Measurements from ENCODE around the gene MROH7.
"Not testable (repeated sequence)": the region's sequence is repeated elsewhere in the genome, so short reads cannot be mapped to it uniquely, and the experiment has no call there.

MROH7 gene

DNA sequence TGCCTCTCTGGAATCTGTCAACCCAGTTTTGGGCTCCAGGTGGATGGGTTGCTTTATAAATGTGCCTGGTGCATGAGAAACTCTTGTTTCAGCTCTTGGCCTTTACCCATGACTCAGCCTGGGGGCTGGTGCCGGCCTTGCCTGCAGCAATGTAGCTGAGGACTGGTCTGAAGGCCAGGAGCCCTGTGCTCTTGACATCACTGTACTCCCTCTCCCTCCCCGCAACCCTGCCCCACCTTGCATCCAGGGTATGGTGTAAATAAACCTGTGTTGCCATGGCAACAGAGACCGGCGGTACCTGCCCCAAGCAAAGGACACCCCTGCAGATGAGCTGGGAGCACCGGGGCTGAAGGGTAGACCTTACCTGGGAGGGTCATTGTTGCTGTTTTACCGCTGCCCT lies 31.5 kb upstream of the MROH7 start:
- no peak for DNase-seq (ENCODE audit: low read depth)

DNA sequence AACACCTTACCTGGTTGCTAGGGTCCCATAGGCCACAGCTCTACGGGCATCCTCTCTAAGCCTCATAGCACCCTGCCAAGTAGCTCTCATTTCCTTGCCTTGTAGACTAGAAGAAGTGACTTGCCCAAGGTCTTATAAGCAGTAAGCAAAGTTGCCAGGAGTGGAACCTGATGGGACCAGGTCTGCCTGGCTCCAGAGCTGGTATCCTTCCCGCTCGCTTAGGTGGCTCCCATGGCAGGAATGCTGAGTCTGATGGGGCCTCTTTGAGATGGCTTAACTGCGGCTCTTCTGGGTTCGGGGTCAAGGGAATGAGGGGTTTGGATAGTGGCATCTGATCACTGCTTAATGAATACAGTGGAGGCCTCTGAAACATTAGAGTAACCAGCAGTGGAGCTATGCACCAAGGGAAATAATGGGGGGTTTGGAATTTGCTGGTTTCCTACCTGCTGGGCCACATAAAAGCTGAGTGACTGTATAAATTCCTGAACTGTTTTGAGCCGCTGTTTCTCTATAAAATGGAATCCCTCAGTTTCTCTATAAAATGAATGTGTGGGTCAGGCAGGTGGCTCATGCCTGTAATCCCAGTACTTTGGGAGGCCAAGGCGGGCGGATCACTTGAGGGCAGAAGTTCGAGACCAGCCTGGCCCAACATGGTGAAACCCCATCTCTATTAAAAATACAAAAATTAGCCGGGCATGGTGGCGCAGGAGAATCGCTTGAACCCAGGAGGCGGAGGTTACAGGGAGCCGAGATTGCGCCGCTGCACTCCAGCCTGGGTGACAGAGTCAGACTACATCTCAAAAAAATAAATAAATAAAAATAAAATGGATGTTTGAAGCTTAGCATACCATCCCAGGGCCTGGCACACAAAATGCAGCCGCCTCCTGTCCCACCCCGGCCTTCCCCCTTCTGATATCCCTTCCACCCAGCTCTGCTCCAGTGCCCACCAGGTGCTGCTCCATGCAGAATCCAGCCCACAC lies 30.7 kb upstream of the MROH7 start:
- DNase-seq (ENCODE audit: low read depth) = no peak

- no peak for DNase-seq (ENCODE audit: low read depth)
Observed at GRCh38 chr1:54611621-54612020, 30.0 kb upstream of the MROH7 start.

DNA sequence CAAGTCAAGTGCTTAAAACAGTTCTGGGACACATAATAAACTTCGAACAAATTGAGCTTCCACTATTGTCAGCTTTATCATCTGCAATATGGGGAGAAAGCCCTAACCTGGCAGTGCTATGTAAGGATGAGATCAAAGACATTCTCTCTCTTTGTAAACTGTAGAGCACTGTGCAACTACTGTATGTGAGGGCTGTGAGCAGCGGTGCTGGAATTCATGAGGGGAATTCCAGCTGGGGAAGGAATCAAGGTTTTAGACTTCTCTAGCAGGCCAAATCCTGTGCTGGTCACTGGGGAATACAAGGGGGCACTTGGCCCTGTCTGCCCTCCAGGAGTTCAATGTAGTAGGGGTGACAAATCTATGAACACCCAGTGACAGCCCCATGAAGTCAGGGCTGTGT lies 27.6 kb upstream of the MROH7 start:
- DNase-seq (ENCODE audit: low read depth) = no peak

GRCh38 chr1:54614563-54614962 lies 27.0 kb upstream of the MROH7 start:
- no peak for DNase-seq (ENCODE audit: low read depth)

GRCh38 chr1:54615531-54616279 lies 25.9 kb upstream of the MROH7 start:
- DNase-seq (ENCODE audit: low read depth) = no peak

- no peak for DNase-seq (ENCODE audit: low read depth)
Observed at GRCh38 chr1:54619749-54620148, 21.8 kb upstream of the MROH7 start.

- DNase-seq (ENCODE audit: low read depth) = no peak
Observed at GRCh38 chr1:54623216-54624007, 18.2 kb upstream of the MROH7 start, which contains the start of gene FAM151A. FAM151A (minus strand) TSS chr1:54623525; CDS start chr1:54623395, 130 bp downstream.

DNA sequence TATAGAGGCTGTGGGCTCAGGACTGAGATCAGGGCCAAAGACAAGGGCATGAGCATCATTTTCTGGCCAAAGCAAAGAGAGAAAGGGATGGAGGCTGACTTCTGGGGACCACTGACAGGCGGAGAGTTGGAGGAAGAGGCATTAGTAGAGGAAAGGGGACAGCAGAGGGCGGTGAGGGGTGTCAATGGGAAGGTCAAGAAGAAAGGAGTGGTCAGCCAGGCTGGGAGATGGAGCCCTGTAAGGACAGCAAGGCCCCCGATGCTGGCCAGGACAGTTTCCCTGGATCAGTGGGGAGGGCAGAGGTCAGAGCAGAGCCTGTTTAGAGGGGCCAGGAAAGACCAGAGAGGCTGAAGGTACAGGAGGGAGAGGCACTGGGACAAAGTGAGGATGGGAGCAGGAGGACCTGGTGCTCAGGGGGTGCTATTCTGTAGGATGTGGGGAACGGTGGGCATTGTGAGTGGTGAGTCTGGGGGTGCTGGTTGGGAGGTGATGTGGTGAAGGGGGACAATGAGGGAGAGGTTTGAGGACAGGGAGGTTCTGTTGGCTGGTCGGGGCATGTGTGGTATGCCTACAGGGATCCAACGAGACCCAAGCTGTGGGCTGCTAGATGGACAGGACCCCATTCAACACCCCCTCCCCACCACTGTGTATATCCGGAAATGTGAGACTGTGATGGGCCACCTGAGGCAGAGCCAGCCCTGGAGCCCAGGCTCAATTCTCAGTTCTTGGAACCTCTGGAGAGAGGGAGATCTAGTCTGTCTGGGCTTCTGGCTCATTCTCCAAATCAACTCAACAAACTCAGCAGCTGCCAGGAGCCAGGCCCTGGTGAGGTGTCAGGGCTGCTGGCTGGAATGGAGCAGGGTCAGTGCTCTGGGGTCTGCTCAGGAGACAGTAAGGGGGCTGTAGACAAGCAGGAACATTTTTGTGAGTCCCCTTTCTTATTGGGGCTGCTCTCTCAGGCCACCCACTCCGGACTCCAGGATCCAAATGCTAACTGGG lies 16.8 kb upstream of the MROH7 start:
- DNase-seq (ENCODE audit: low read depth) = no peak

GRCh38 chr1:54627196-54627595 lies 14.4 kb upstream of the MROH7 start:
- no peak for DNase-seq (ENCODE audit: low read depth)

DNA sequence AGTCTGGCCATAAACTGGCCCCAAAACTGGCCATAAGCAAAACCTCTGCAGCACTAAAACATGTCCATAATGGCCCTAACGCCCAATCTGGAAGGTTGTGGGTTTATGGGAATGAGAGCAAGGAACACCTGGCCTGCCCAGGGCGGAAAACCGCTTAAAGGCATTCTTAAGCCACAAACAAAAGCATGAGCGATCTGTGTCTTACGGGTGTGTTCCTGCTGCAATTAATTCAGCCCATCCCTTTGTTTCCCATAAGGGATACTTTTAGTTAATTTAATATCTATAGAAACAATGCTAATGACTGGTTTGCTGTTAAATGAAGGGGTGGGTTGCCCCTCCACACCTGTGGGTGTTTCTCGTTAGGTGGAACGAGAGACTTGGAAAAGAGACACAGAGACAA lies 5.8 kb upstream of the MROH7 start:
- DNase-seq (ENCODE audit: low read depth) = not testable (repeated sequence)

DNA sequence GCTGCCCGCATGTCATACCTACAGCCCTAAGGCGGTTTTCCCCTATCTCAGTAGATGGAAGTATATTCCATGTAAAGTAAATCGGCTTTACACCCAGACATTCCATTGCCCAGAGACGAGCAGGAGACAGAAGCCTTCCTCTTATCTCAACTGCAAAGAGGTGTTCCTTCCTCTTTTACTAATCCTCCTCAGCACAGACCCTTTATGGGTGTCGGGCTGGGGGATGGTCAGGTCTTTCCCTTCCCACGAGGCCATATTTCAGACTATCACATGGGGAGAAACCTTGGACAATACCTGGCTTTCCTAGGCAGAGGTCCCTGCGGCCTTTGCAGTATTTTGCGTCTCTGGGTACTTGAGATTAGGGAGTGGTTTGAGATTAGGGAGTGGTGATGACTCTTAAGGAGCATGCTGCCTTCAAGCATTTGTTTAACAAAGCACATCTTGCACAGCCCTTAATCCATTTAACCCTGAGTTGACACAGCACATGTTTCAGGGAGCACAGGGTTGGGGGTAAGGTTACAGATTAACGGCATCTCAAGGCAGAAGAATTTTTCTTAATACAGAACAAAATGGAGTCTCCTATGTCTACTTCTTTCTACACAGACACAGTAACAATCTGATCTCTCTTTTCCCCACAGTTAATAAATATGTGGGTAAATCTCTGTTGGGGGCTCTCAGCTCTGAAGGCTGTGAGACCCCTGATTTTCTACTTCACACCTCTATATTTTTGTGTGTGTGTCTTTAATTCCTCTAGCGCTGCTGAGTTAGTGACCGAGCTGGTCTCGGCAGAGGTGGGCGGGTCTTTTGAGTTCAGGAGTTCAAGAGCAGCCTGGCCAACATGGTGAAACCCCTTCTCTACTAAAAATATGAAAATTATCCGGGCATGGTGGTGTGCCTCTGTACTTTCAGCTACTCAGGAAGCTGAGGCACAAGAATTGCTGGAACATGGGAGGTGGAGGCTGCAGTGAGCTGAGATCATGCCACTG lies 4.8 kb upstream of the MROH7 start:
- DNase-seq (ENCODE audit: low read depth) = not testable (repeated sequence)

DNA sequence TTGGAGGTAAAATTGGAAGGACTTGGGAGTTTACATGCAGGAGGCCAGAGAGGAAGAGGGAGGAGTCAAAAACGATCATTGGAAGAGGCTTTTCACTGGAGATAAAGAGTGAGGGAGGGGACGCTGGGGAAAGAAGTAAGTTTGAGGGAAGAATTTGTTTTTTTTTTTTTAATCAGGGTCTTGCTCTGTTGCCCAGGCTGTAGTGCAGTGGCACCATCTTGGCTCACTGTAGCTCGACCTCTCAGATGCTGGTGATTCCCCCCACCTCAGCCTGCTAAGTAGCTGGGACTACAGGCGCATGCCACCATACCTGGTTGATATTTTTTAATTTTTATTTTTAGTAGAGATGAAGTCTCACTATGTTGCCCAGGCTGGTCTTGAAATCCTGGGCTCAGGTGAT lies 1.2 kb upstream of the MROH7 start:
- no peak for DNase-seq (ENCODE audit: low read depth)

DNA sequence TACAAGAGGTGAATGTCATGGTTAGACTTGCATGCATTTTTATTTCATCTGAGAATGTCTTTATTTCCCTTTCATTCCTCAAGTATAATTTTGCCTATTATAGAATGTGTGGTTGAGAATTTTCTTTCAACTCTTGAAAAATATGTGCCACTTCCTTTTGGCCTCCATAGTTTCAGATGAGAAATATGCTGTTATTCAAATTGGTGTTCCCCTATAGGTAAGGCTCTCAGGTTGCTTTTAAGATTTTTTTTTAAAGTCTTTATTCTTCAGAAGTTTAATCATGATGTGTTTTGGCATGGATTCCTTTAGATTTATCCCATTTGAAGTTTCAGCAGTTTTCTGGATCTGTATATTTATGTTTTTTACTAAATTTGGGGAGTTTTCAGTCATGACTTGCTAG lies 2.1 kb downstream of the MROH7 start:
- DNase-seq (ENCODE audit: low read depth) = no peak

- DNase-seq (ENCODE audit: low read depth) = no peak
Observed at GRCh38 chr1:54645806-54646676, 4.5 kb downstream of the MROH7 start.

DNA sequence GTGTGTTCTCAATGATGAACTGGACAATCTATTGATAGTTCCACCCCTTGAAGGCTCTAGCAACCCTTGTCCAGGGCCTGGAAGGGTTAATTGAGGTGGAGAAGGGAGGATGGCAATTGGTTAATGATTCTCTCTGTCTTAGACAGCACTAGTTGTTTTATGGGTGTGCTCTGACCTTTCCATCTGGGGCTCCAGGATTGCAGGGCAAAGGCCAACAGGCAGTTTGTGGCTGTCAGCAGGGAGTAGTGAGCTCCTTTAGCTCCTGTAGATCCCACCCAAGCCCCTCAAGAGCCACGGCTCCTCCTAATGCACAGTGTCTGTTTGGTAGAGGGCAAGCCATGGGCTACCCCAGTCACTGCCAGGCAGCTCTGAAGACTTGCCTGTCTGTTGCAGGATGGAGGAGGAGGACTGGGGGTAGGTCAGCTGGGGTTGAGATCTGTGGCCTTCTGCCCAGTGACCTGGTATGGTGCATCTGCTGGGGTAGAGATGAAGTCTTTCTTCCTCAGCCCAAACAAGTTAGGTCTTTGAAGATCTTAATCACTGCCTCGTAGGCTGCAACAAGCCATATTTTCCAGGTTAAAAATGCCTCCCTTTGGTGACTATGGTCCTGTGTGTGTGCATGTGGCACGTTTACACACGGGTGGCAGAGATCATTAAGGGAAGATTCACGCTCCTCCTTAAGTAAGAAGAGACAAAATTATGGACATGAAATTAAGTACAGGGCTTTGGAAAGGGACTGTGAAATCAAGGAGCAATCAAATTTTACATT lies 7.7 kb downstream of the MROH7 start:
- no peak for DNase-seq (ENCODE audit: low read depth)

DNA sequence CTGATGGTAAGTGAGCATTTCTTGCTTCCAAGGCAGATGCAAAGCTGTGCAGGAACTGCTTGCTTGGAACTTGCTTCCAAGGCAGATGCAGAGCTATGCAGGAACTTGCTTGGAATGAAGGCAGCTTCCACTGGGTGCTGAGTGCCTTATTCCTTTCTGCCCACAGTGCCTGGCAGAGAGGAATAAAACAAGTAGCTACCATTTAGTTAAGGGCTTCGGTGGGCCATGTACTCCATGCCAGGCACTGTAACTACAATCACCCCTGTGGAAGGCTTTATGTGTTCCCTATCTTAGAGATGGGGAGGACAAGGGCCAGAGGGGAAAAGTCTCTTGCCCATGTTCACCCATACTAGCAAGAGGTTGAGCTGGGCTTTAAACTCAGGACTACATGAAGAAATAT lies 8.3 kb downstream of the MROH7 start:
- DNase-seq (ENCODE audit: low read depth) = no peak

GRCh38 chr1:54650417-54650816 lies 8.8 kb downstream of the MROH7 start:
- no peak for DNase-seq (ENCODE audit: low read depth)

Data from T-helper 22 cell (primary cell).